Cardiac muscle cell (in vitro differentiated cells and primary cell): ENCODE results near the gene MOB3A. TPM values are rescaled to one million over a fixed set of nuclear protein-coding genes. Genes with fewer than 3 reads are reported as not detected.
"Not testable (repeated sequence)": the region's sequence is repeated elsewhere in the genome, so short reads cannot be mapped to it uniquely, and the experiment has no call there.

Experiments
- DNase-seq, 2 donors: peaks; one replicate each; pipeline versions ENCODE4 v3.0.0 to v3.0.0-alpha.2; 2010 to 2017; ENCODE audit warnings: low read depth in 1 of 2, low spot score in 1 of 2
- H3K27ac ChIP-seq: fragments of 200-600 bp; sonication (generic); 2 replicates; pipeline ENCODE4 v1.5.1; 2016
- H3K27me3 ChIP-seq: fragments of 200-600 bp; sonication (generic); 2 replicates; pipeline ENCODE4 v1.6.0; 2016; ENCODE audit warnings: control low read depth
- H3K36me3 ChIP-seq: fragments of 200-600 bp; sonication (generic); 2 replicates; pipeline ENCODE4 v1.5.1; 2016; ENCODE audit warnings: control low read depth
- H3K4me1 ChIP-seq: fragments of 200-600 bp; sonication (generic); 2 replicates; pipeline ENCODE4 v1.8.1; 2017; ENCODE audit warnings: low read depth, mild to moderate bottlenecking, mixed run types
- H3K4me3 ChIP-seq: fragments of 200-600 bp; sonication (generic); 2 replicates; pipeline ENCODE4 v1.5.1; 2016; ENCODE audit warnings: mild to moderate bottlenecking
- H3K9me3 ChIP-seq: fragments of 200-600 bp; sonication (generic); 2 replicates; pipeline ENCODE4 v1.5.1; 2017; ENCODE audit warnings: low read depth, mild to moderate bottlenecking, control low read depth
- CTCF ChIP-seq: IDR thresholded peaks from 2 replicates; pipeline ENCODE4 v1.5.1; 2012; ENCODE audit warnings: low read depth, mild to moderate bottlenecking, low read length
- polyA plus RNA-seq: library from polyadenylated mRNA; unstranded; fragments of >200 nt; fragmentation: Nextera tagmentation; extraction: Ambion mirVana; gene quantifications from 2 replicates; pipeline ENCODE4 v1.2.1, GENCODE V29; 2016
- total RNA-seq: library from RNA; depleted of rRNA; stranded (reverse); fragments of >200 nt; gene quantifications from 2 replicates; pipeline ENCODE4 v1.2.3, GENCODE V29; 2016

Gene MOB3A
- total and polyA plus RNA-seq, 2 experiments from 2014 or later: 15.1 to 21.6 TPM

GRCh38 chr19:2038284-2039088 lies 57.6 kb downstream of the MOB3A start:
- H3K27ac ChIP-seq: peak overlapping the region; percentile 19
- H3K4me1 ChIP-seq: peaks cover 22% of the 10 kb centered on the region
- H3K36me3 ChIP-seq: no peaks in the 10 kb centered on the region
- no peak overlapping the region for H3K4me3 ChIP-seq
- no peak for TF ChIP-seq CTCF
- no peaks in the 10 kb centered on the region for H3K27me3 ChIP-seq
- no peak for DNase-seq
- no peaks in the 10 kb centered on the region for H3K9me3 ChIP-seq

GRCh38 chr19:2037651-2038255 lies 58.4 kb downstream of the MOB3A start:
- Histone ChIP-seq H3K27me3 (no peaks in the 10 kb centered on the region), H3K27ac (no peak overlapping the region), H3K4me3 (no peak overlapping the region), H3K36me3 (no peaks in the 10 kb centered on the region), H3K4me1 (peaks cover 22% of the 10 kb centered on the region), H3K9me3 (no peaks in the 10 kb centered on the region)
- no peak for TF ChIP-seq CTCF
- no peak for DNase-seq

GRCh38 chr19:2036424-2036823 lies 59.7 kb downstream of the MOB3A start:
- TF ChIP-seq CTCF: no peak
- no peak for DNase-seq
- H3K4me1 ChIP-seq: peaks cover 16% of the 10 kb centered on the region

GRCh38 chr19:2035590-2035991 lies 60.5 kb downstream of the MOB3A start:
- no peak overlapping the region for H3K27ac ChIP-seq
- DNase-seq: no peak
- H3K4me1 ChIP-seq: peaks cover 7% of the 10 kb centered on the region
- no peak overlapping the region for H3K4me3 ChIP-seq
- no peaks in the 10 kb centered on the region for H3K27me3 ChIP-seq
- TF ChIP-seq CTCF: no peak
- no peaks in the 10 kb centered on the region for H3K36me3 ChIP-seq
- H3K9me3 ChIP-seq: no peaks in the 10 kb centered on the region

More at GRCh38 chr19:2036424-2036823, 59.7 kb downstream of the MOB3A start:
- Histone ChIP-seq H3K27ac (no peak overlapping the region), H3K36me3 (no peaks in the 10 kb centered on the region), H3K9me3 (no peaks in the 10 kb centered on the region), H3K27me3 (no peaks in the 10 kb centered on the region), H3K4me3 (no peak overlapping the region)

GRCh38 chr19:2034729-2035589 lies 61.2 kb downstream of the MOB3A start:
- no peaks in the 10 kb centered on the region for H3K9me3 ChIP-seq
- H3K36me3 ChIP-seq: no peaks in the 10 kb centered on the region
- no peaks in the 10 kb centered on the region for H3K27me3 ChIP-seq
- no peak for TF ChIP-seq CTCF
- DNase-seq: peak; percentile 43 to 67
- no peak overlapping the region for H3K4me3 ChIP-seq
- H3K4me1 ChIP-seq: peaks cover 3% of the 10 kb centered on the region
- no peak overlapping the region for H3K27ac ChIP-seq

GRCh38 chr19:2034253-2034652 lies 61.9 kb downstream of the MOB3A start:
- H3K27me3 ChIP-seq, H3K4me1 ChIP-seq, H3K27ac ChIP-seq, H3K9me3 ChIP-seq, H3K36me3 ChIP-seq, DNase-seq, H3K4me3 ChIP-seq: not testable (repeated sequence)
